OCI-M2 (cell line): ENCODE data around the gene MMP1.

Experiments used
- DNase-seq: peaks from one replicate; lab custom pipeline; 2025; ENCODE audit not compliant: unreplicated experiment; lab: John Stamatoyannopoulos, UW

Gene MMP1

DNA sequence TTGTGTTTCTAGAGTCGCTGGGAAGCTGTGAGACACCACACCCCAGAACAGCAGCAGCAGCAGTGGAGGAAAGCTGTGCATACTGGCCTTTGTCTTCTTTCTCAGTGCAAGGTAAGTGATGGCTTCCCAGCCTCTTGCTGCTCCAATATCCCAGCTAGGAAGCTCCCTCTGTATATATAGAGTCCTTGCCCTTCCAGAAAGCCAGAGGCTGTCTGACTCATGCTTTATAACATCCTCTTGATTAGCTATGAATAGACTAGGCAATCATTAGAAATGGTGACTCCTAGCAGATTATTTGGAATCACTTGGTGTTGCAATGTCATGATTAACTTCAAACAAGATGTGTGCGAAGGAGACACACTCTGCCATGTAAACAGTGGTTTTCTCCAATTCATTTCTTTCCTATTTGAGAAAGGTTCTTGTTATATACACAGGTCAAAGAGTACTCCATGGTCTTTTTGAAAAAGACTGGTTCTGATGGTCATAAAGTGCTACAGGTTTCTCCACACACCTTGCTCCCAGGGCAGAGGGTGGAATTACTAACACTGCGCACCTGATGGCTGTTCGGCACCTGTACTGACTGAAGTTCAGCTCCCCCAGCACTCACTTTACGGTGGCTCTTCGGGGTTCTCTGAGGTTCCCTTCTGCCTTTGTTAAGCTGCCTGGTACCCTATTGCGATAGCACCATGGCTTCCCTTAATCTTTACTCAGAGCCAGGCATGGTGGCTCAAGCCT, at the start of gene MMP1:
TSS of gene MMP1 (minus strand) at position 149 of the 735 bp plus-strand sequence. CDS start at position 81, 68 bp downstream.
- DNase-seq: no peak

DNA sequence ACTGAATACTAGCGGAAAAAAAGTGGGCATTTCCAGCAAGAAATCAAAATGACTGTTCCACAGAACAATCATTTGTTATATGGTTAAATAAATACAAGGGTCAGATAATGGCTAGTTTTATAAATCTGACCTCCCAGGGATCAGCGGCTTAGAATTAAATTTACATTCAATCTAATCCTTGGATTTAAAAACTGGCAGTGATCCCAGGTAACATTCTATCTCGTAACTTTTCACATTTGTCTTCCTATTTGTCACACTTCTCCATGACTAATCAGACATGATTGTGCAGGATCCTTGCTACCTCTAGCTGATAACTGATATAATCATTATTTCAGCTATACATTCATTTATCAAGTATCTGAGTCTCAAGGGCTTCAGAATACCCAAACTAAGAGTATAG, 48.3 kb upstream of the MMP1 start:
- no peak for DNase-seq

DNA sequence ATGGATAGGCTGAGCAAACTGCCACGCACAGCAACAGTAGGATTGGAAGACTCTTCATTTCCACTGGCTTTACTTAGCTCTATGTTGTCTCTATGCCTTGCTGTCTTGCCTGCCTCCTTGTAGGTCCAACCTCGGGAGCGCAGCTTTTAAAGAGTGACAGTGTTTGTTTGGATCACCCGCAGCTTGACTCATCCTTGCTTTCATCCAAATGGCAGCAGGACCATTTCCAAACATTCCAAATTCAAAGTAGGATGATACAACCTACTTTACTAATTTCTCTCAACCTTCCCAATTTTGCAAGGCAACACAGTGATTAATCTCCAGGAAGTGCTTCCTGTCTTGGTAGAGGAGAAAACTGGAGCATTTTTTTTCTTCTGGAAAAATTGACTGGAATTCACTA, 45.5 kb upstream of the MMP1 start, which contains the start of gene MMP3:
TSS of gene MMP3 (minus strand) at position 121 of the 400 bp plus-strand sequence. CDS start at position 58, 63 bp downstream.
- DNase-seq: no peak

DNA sequence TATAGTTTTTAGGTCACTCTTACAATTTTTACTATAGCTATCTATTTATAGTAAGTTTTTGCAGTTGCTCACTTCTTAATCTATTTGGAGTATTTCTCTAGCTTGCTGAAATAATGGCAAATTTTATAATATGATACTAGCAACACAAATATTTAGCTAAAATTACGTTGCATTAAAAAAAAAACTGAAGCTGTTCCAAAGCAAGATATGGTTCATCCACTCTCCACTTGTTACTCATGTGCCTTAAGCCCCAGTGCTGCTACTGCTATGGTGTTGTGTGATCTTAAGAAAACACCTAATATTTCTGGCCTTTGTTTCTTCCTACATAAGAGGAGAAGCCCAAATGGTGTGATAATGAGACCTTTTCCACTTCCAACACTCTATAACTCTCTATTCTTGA, 45.0 kb upstream of the MMP1 start:
- no peak for DNase-seq

DNA sequence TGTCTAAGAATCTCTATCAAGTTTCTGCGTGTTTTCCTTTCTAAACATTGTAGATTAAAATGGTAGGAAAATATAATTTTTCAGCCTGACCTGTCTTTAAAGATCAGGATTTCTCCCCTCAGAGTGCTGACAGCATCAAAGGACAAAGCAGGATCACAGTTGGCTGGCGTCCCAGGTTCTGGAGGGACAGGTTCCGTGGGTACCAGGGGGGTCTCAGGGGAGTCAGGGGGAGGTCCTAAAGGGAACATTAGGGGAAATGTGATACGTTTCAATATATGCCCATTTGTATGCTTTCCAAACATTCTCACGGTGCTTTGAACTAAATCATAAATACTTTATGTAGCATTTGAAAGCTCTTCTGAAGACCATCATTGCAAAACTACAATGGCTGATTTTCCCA, 42.1 kb upstream of the MMP1 start:
- no peak for DNase-seq

DNA sequence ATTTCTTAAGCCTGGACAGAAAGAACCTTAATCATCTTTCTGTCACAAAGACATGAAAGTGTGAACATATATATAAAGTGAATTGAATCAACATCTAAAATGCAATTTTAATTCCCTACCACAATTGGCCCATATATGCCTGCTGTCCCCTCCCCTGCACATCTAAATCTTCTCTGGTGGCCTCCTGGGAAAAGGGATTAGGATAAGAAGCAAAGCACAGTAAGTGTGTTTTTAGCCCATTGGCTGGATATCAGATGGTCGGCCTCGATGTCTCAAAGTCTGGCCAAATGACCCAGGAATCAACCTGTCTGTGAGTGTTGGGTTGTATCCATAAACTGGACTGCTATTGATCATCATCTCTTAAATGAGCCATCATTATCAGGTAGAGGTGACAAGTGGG, 39.7 kb upstream of the MMP1 start:
- no peak for DNase-seq

DNA sequence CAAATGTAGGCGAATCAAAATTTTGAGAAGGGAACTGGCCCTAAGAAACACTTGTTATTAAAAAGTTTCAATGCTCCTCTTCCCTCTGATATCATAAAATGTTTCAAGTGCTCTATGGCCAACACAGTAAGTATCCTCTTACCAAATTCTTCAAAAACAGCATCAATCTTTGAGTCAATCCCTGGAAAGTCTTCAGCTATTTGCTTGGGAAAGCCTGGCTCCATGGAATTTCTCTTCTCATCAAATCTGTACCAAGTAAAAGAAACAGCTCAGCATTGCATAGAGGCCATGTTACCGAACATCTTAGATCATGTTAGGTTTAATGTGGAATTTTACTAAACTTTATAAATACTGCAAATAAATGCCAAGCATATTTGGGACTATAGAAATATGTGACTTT, 39.2 kb upstream of the MMP1 start:
- no peak for DNase-seq

DNA sequence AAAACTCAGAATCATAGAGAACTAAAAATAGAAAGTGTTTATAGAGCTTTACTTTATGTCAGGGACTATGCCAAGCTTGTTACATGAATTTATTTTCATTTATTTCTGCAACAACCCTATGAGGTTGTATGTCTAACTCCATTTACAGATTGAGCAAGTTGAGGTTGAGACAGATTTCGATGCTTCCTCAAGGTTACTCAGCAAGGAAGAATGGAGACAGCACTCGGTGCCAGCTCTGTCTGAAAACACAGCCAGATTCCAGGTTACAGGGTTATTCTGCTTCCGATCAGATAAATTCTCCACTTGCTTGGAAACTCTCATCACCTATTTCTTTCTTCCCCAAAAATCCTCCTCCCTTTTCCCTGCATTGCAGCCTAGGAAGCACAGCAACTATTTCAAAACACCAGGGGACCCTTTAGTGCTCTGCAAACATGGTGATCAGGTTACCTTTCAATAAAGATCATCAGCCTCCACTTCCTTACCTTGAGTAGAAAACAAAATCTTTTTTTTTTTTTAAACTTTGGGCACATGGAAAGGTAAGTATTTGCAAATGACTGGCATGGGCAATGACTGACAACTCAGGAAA, 38.4 kb upstream of the MMP1 start:
- DNase-seq: no peak

DNA sequence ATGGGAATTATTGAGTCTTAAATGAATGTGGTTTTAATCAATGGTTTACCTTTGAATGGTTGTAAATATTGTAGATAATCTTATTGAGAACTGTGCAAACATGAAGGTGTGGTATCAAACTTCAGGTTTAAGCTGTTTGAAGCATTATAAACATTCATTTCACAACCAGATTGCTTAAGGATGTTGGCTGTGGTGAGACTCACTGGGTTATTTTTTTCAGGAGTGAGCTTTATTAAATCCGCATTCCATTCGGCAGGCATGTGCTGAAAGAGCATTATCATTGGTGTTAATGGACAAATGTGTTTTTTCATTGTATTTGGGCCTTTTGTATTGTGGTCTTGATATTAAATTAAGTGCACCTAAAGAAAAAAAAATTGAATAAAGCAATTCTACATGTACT, 35.8 kb upstream of the MMP1 start:
- no peak for DNase-seq

DNA sequence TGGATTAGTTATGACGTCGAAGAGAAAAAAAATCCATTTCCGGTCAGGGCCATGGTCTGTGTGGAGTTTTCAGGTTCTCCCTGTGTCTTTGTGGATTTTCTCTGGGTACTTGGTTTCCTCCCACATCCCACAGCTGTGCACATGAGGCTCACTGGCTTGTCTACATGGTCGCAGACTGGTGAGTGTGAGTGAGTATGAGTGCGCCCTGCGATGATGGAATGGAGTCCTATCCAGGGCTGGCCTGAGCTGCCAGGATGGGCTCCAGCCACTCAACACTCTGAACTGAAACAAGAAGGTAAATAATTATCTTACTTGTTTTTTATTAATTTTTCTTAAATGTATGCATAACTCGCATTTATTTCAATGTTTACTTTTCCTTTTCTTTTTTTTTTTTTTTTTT, 34.7 kb upstream of the MMP1 start:
- DNase-seq: no peak

DNA sequence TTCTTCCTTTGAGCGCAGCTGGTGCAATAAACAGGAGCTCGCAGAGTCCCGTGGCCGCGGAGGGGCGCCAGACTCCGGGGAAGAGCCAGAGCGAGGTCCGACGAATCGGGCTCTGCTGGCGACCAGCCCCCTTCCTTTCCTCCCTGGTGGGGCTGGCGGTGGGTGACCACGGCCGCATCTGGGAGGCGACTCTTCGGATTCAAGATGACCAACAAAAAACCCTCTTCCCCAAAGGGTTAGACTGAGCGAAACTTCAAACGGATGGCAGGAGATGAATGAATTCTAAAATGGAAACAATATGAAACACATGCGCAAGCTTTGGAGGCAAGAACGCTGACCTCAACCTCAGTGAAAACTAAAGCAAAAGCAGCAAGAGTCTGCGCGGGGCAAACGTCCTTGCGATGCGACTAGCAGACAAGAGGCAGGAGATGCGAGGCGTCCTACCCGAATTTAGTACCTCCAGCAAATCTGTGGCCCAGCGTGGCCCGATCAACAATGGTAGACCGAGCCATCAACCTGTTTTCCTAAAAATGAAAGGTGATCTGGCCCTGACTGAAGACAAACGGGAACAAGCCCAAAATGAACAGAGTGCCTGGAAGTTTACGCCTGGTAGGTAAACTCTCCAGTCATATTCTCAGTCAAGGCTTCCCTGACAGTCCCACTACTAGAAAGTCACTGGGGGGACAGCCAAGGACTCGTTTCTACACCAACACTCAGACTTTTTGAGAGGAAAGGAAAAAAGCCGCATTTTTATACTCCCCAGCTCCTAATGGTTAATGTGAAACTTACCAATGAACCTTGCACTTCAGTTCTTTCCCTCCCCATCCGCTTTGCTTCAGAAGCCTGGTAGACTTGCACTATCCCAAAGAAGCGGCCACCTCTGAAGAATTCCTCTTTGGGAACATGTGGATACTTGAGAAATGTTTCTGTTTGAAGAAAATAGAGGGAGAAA, 33.8 kb upstream of the MMP1 start:
- no peak for DNase-seq

DNA sequence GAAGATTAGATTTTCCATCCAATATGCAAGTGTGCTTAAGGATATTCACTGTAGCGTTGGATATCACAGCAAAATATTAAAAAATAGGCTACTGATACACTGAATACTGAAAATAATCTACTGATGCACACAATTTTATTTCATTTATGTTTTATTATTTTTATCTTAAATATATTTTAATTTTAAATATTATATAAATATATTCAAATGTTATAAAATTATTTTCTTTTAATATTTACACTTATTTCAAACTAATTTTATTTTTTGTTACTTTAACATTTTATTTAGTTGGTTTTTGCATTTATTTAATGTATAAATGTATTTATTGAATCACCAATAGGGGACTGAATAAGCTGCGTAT, 33.1 kb upstream of the MMP1 start:
- DNase-seq: no peak

DNA sequence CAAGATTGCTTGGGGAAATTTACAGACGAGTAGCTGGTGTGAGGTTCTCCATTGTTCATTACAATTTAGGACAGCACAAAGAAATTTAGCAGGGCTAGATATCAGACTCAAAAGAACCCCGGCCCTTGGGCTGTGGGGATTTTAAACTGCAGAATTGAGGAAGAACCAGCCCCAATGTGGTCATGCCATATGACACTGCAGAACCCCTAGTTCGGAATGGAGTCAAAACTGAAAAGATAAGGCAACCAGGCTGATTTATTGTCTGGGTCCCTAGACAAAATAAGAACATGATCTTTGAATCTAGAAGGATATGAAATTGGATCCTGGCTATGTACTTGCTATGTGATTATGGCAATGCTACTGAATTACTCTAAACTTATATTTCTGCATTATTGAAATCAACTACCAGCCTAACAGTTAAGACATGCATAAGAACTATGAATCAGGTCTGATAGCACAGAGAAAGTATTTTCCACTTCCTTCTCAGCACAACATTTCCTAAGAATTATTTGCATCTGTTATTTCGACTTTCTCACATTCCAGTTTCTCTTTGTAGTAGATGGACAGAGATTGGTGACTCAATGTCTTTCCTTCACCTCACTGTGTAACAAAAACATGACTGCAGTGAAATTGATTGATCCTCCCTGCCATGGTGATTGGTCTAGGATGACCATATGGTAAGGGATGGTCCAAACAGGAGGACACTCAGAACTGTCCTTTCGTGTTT, 32.2 kb upstream of the MMP1 start:
- DNase-seq: no peak

DNA sequence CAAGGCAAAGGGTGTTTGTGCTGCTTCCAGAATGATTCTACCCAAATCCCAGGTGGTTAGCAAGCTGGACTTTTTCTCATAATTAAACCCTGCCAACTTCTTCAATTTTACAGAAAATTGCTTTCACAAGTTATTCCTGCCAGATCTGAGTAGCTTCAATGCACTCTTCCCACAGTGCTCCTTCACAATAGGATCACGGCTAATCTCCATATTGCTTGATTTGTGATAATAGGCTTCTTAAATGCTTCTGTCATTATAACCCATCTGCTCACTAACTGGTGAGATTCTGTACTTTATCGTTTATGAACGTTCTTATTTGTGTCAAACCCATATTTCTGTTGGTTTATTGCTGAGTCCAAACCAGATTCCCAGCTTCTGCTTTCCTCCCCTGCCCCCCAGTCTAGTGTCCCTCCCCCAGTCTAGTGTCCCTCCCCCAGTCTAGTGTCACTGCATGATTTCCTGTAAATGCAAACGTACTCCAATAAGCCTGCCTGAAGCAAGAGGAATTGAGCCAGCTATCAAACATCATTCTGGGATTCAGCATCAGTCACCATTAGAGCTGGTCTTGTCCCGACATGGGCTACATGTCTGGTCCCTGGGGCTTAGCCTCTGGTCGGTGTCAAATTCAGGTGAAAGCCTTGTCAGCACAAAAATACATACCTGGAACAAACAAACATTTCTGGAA, 31.5 kb upstream of the MMP1 start:
- no peak for DNase-seq

DNA sequence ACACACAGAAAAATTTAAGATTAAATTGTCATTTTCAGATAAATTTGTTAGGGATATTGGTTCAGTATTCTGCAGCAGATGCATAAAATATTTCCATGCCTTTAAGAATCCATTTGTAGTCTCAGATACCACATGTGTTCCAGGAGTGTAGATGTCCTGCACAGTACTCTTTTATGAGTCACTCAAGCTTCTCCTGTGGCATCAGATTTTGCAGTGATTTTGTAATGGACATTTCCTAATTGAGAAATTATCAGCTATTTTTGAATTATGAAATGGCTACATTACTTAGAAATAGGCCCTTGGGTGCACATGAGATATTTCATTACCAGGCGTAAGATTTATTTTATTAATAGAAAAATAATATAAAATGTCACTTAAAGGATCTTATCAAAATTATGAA, 26.6 kb upstream of the MMP1 start:
- DNase-seq: no peak

DNA sequence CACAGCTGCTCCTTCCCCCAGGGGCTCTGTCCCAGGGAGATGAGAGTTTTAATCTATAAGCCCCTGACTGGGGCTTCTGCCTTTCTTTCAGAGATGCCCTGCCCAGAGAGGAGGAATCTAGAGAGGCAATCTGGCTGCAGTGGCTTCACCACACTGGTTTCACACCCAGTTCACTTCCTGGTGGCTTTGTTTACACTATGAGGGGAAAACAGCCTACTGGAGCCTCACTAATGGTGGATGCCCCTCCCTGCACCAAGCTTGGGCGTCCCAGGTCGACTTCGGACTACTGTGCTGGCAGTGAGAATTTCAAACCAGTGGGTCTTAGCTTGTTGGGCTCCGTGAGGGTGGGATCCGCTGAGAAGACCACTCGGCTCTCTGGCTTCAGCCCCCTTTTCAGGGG, 21.5 kb upstream of the MMP1 start:
- no peak for DNase-seq

DNA sequence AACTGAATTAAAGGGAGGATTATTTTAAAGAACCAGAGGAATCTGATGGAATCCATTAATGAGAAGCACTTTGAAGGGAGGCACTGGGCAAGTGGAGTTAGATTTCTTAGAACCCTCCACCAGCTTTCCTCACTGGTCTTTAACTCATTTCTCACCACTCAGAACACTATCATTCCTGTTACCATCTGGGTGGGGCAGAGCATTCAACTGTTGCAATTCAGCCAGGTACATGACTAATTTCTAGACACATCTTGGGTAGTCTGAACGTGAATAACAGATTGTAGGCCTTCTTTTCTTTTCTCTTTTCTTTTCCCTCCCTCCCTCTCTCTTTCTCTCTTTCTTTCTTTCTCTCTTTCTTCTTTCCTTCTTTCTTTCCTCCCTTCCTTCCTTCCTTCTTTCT, 15.5 kb upstream of the MMP1 start:
- no peak for DNase-seq

DNA sequence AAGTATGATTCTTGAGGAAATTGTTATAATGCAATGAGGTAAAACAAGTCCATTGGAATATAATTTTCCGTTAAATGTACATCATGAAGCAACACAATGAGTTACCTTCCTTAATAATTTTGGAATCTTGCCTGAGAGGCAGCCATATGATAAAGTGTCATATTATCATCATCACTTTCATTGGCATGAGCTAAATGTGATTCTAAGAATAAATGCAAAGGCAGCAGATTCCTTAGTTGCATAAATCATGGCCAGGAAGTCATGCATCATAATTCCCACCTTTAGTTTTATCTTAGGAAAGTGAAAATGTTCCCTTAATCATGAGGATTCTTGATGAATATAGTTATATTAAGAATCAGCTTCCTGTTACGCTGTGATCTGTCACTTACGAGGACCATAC, 14.2 kb upstream of the MMP1 start:
- no peak for DNase-seq

DNA sequence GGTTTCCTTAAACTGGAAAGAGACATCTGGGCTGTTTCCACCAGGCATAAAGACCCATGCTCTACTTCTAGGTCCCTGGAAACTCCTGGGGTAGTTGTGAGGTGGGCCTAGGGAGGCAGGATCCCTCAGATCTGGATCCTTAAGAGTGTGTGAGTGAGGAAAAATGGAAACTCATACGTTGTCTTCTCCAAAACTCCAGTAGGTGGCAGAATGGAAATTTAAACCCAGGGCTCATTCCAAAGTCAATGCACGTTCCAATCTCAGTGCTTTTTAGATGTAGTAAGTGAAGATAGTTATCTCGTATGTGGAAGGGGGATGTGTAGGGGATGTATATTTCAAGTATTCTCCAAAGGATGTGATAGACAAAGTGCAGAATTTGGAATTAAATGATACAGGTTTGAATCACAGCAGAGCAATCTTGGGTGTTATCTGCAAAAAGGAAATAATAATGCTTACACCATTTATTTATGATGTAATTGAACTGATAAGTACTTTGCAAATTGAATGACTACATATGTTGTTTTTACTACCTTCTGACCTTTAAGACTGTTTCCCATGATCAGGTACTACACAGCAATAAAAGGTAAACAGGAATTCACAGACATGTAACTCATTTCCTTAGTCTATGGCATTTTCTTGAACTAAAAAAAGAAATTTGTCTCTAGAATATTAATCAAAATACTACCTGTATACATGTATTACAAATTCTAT, 13.1 kb upstream of the MMP1 start:
- no peak for DNase-seq

DNA sequence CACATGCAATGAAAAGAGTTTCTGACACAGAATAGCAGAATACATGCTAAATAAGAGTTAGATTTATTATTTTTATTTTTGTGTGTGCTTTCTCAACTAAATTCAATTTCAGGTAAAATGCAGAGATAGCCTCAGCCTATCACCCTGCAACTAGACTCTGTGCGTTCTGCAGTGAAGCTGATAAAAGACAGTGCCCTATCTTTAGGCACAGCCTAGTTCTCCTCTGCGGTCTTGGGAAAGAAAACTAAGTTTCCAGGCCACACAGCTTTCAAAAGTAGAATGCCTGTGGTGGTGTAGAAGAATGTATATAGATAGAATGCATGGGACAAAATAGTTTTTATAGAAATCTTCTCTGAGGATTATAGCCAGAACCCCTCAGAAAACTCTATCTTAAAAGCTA, 12.0 kb upstream of the MMP1 start:
- DNase-seq: no peak
